Right renal cortex interstitium (tissue), 3 donors: Measurements from ENCODE around the gene SYTL3. TPM values are rescaled to one million over a fixed set of nuclear protein-coding genes. Genes with fewer than 3 reads are reported as not detected.

Experiments
- DNase-seq, 3 donors: peaks; one replicate each; pipeline ENCODE4 v3.0.0-alpha.2; 2013; ENCODE audit warnings: low read depth in 3 of 3, low spot score in 2 of 3
- polyA plus RNA-seq, 3 donors: library from polyadenylated mRNA; unstranded; fragments of 120-200 nt; gene quantifications; one replicate each; pipeline ENCODE4 v1.2.1, GENCODE V29; 2013; ENCODE audit not compliant: insufficient read length in 3 of 3

SYTL3 gene
- polyA plus RNA-seq, 3 donors: 3.5 to 4.4 (median 3.8) TPM

DNA sequence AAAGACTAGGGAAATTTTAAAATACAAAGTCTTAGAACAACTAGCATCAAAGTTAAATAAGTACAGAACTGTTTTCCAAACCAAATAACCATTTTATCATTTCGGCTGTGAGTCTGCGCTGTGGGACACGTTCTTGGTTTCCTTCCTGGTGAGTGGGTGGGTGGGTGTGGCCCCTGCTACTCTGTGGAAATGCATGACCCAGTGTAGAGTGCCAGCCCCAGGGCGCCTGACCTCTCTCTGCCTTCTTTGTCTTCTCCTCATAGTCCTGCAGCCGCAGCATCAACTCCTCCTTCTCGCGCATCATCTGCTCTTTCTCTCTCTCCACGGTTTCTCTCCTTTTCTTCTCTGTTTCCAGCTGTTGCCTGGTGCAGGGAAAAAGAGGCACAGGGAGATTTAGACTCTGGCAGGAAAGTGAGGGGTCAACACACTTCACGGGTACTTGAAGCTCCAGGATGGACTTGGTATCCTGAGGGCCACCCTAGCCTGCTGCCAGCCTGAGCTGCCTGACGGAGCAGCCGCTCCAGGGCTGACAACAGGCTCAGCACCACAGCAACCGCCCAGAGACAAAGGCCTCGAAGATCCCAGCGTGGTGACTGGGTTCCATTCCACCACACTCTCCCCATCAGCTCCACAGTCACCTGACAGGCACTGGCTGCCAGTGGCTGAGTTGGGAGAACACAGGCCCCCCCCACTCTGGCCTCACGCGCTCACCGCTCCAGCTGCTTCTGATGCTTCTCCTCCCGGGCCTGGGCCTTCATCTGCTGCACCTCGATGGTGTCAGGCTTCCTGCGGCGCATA lies 120.9 kb downstream of the SYTL3 start:
- DNase-seq: no peak

DNA sequence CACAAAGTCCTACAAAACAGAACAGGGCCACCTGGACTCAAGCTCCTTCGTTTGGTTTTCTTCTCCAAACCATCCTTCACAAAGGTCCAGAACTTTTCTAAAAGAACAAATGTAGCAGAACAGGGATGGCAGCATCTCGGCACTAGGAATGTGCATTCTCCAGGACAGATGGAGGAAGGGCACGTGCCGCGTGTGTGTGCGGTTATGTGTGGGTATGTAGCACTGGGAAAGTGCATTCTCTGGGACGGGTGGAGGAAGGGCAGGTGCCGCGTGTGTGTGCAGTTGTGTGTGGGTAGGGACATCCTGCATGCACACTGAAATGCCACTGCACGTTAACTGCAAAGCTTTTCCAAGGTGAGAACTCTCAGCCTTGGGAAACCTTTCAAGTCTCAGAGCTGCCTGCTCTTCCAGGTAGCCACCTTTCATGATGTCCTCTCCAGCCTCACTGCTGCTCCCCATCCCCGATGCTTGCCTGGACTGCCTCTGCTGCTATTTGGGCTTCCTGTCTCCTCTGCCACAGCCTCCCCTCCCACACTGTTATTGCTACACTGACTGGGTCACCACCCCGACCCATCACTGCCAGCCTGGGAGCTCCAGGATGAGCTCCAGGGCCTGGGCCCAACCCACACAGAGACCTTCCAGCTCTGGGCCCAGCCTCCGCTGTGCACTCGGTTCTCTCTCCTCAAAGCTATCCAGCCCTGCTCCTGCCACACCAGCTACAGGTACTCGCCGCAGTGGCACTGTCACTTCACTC lies 121.7 kb downstream of the SYTL3 start:
- no peak for DNase-seq

DNA sequence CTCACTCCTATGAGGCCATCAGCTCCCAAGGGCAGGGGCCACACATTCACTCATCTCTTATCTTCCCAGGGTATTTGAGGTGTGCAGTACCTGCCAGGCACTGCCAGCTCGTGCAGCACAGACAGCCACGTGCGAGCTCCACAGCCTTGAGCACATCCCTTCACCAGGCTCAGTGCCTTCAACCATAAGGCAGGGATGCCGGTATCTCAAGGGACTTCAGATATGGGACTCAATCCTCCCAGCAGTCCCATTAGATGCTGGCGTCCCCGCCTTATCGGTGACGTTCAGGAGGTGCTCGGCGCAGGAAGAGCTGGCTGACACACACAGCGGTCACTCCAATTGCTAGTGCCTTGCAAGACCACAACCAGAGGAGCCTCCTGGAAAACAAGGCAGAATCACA lies 122.3 kb downstream of the SYTL3 start:
- no peak for DNase-seq

DNA sequence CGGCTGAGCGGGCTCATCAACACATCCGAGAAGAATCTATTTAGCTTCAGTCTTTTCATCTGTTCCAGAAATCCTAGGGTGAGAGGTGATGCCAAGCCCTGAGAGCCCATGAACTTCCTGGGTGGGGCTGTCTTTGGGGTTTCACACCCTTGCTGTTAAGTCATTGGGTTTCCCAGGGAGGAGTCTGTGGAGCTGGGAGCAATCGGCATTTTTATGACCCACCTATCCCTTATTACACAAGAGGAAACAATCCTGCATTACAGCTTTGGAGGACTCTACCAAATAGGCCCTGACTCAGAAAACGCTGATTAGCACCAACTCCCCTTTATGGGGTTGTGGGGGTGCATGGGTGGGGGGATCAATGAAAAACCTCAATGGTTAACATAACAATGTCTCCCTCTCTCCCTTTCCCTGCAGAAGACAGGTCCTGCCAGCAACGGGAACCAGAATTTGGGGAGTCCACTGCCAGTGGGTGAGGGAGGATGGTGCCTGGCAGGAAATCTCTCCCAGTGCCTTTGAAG lies 123.1 kb downstream of the SYTL3 start:
- DNase-seq: no peak

DNA sequence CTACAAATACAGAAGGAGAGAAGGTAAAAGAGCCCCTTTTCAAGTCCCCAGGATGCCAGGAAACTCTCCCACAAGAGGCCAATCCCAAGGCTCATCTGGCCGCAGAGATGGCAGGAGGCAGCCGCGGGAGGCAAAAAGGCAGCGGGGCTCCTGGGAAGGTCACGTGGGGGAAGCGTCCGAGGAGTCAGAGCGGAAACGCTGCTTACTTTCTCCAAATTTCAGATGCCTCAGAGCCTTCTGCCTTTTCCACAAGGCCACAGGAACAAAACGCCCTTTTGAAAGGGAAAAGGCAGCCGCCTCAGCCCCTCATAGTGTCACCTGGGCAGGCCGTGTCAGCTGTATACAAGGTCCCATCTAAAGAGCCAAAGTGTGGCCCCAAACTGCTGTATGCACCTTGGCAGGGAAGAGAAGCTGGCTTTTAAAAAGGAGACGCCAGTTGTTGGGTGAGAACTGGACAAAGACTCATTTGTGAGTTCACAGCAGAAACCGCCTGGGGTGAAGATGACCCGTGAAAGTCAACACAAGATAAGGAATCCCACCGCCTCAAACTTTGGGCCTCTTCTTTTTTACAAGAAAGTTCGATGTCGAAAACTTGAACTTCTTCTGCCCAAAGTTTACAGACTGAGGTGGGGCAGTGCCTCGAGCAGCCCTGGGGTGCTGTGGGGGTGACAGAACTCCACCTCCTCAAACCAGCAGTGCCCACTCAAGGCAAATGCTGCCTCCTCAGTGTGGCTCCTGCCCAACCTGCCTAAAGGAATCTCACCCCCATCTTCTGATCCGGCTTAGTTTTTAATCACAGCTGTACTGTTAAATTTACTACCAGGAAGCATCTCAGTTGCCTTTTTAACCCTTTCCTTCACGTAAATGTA lies 124.0 kb downstream of the SYTL3 start:
- DNase-seq: no peak

DNA sequence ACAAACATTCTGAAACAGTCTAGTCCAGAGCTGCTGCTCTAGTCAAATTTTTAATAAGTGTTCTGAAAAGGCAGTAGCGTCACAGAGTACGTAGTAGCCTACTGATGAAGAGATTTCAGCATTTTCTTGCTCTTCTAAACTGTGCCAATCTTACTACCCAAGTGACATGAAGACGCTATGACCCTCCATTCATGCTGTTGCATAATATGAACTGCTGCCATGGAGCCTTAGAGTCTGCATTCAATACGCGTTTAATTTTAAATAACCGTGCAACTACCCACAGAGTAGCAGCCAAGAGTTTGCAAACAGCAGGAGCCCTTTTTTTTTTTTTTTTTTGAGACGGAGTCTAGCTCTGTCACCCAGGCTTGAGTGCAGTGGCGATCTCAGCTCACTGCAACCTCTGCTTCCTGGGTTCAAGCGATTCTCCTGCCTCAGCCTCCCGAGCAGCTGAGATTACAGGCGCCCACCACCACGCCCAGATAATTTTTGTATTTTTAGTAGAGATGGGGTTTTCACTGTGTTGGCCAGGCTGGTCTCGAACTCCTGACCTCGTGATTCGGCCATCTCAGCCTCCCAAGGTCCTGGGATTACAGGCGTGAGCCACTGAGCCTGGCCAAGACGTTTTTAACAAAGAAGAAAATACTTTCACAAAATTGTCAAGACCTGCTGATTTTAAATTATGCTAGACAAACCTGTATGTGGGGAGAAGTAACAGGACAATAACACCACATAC lies 125.0 kb downstream of the SYTL3 start:
- DNase-seq: no peak

DNA sequence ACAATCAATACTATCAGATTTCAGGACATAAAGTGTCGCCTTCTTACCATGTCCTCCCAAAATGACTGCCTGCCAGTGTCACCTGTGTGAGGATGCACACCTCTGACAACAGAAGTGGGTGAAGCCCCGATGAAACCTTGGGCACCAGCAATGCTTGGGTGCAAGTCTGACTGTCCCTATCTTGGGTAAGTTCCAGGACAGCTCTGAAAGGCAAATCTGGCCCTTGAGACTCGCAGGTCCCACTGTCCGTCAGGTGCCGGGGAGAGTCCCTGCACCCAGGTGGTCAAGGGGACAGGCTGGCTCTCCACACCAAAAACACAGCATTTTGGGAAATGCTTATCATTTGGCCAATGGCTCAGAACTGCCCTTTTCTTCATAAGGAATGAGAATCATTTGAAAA lies 126.0 kb downstream of the SYTL3 start:
- DNase-seq: no peak

DNA sequence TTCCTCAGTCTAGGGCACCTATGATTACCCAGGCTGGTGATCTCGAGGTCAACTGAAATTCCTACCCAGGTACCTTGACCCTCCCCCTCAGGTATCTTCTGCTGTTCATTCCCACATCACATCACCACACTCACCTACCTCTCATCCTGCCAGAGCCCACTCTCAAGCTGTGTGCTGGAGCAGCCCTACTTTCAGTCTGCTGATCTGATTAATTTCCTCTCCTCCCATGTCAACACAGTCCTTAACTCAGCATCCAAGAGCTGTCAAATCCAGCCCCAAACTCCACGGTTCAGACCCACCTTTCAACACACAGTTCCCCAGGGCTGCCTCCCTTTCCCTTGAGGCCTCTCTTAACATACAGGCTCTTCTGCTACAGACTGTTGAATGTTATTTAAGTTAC lies 126.9 kb downstream of the SYTL3 start:
- DNase-seq: no peak

DNA sequence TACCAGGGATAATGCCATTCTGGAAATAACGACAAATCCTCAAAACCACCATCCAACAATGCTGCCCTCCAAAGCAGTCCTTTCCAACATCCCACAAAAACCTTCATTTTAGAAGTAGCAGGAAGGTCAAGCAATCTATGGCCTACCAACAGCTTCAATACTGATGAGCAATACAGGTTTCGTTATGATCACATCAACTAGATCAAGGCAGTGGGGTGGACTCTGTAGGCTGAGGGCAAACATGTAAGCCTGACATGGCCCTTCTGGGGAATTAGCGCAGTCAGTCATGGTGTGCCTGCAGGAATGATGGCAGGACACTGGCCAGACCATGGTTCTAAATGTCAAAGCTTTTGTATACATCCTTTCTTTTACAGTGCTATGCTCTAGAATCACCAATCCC lies 127.7 kb downstream of the SYTL3 start:
- DNase-seq: no peak

DNA sequence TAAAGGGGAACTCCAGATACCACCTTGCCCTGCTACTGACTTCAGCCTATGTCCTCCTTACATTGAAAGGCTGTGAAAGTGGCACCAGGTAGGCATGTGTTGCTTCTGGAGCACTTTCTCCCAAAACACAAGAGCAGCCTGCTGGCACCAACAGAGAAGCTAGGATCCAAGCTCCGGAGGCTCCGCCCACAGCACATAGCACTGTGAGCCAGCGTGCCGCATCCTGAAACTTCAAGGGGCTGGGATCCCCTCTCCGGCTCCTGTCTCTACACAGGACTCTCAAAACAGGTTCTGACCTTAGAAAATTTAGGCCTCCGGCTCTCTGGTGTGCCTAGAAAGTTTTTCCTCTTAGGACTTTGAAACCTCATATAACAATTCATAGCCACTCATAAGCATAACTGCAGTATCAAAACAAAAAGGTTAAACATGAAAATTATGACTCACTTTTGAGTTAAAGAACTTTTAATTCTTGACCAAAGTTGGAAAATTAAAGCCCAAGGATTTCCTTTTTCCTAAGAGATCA lies 128.2 kb downstream of the SYTL3 start:
- no peak for DNase-seq

DNA sequence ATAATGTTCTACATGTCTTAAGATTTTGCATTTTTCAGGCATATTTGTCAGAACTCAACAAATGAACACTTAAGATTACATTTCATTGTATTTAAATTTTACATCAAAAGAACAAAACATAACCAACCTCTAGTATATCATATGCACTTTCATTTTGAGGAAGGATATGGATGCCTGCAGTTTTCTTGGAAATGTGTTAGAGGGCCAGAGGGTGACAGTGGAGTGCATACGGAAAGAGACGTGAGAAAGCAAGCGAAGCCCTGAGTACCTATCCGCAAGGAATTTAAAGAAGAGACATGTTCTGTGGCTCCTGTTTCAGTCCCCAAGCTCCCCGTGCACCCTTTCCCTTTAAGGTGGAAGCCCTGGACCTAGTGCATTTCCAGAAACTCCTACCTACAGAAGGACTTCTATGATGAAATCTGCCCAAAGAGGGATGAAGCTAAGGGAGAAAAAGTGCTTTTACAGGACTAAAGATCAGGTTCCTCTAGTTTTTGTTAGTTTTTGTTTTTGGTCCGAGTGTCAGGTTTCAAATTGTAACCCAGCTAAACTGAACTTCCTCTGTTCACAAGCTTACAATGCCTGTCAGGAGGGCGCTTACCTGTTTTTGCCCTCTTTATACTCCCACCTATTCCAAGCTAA lies 130.5 kb downstream of the SYTL3 start:
- no peak for DNase-seq

DNA sequence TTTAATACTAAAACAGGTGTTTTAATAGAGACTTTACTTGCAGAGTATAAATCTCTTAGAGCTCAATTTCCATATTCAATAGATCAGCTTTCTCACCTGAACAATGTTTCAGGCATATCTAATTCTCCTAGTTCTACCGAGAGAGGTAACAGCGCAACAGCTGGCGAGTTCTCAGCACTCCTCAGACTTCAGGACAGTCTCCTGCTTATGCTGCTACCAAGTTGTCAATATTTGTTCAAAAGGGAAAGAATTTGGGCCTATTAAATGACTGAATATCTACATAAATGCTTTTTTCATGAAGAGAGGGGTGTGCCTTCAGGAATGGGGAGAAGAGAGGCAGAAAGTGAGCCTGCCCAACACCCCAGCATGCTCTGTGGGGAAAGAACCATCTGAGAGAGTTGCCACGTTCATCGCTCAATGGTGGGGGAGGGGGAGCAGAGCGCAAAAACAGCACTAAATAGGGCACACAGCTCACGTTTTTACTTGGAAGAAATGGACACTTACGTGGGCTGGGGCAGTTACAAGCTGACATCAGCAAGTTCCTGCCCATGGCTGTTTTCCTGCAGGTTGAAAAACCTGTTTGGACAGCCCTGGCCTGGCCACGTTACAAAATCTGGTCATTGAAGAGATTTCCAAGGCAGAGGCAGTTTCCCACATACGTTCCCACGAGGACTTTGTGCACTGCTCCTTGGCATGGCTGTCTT lies 131.3 kb downstream of the SYTL3 start:
- DNase-seq: no peak

DNA sequence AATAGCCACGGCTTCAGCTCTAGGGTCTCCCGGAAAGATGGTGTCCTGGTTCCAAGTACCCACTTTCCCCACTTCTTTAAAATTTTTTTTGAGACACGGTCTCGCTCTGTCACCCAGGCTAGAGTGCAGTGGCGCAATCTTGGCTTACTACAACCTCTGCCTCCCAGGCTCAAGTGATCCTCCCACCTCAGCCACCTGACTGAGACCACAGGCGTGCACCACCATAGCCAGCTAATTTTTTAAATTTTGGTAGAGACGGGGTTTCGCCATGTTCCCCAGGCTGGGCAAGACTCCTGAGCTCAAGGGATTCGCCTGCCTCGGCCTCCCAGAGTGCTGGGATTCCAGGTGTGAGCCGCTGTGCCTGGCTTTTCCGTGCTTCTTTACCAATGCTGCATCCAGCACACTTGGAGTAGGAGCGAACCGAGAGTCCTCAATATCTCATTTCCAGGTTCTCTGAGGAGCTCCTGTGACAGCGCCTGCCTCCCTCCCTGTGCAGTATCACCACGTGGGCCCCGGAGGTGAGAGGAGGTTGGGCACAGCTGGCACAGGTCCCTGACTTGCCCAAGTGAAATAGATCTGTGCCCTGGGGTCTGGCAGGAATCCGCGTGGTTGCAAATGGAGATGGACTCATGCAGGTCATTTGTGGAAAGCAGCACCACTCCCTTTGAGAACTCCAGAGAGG lies 132.0 kb downstream of the SYTL3 start:
- no peak for DNase-seq

DNA sequence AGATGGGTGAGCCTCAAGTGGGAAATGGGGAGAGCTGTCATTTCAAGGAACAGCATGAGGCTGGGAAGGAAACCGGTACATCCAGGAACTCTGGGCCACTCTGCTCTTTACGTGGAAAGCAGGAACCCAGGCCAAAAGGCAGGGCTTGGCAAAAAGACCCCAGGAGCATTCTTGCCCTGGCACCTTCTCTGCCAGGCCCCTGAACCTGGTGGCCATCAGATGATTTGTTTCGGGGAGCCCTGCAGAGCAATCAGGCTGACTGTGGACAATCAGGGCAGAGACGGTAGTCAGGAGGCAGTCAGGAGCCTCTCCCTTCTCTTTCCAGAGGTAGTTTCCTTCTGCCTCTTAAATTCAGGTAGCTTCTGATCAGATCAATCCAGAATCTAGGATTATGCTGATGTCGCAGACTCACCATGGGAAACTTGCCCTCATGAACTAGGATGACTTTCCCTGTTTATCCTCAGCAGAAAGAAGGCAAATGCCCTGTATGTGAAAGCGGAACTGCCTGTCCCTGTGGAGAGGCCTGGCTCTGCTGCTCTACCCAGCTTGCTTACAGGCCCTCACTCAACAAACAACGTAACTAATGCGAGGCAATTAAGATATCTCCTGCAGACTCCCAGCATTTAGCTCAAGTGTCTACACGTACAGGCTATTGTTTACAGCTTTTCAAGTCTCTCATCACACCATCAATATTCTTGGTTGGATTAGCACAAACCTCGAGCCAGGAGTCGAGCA lies 132.7 kb downstream of the SYTL3 start:
- DNase-seq: no peak

DNA sequence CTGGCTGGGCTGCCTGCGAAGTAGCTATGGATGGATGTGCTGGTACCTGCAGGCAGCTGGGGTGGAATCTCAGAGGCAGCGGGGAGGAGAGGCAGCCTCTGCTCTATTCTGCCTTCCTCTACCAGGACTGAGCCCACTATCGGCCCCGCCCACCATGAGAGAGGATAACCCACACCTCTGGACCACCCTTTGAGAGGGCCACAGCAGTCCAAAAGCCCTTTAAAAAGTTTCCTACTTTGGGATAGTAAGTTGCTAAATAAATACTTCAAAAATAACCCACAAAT lies 133.3 kb downstream of the SYTL3 start:
- no peak for DNase-seq

DNA sequence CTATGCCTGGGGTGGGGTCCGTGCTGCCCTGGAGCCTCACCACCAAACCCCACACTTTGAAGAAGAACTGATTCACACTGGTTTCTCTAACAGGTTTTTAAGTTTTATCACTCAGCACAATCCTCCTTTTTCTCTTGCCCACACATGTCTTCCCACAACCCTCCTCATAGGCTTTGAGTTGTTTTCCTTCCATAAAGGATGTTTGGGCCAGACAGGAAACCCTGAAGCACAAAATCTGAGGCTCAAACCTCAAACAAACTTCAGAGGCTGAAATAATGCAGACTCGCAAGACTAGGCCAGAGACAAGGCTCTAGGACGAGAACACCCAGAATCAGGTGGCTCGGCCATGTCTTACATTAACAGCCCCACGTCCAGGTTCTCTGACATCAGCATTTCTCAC lies 134.0 kb downstream of the SYTL3 start:
- no peak for DNase-seq

DNA sequence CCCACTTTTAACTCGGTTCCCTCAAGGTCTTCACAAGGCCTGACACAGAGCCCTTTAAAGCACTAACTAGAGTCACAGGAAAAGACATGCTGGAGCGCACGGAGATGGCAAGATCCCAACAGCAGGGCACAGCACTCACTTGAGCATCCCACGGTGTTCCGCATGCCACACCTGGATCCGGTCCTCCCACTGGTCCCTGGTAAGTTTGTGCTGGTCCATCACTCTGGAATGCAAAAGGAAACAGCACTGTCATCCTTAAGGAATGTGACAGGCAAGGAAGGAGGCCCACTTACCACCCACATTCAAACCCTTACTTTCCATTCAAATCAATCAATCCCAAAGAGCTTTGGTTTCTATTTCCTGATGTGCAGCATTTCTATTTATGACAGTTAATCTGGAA lies 134.7 kb downstream of the SYTL3 start:
- no peak for DNase-seq

DNA sequence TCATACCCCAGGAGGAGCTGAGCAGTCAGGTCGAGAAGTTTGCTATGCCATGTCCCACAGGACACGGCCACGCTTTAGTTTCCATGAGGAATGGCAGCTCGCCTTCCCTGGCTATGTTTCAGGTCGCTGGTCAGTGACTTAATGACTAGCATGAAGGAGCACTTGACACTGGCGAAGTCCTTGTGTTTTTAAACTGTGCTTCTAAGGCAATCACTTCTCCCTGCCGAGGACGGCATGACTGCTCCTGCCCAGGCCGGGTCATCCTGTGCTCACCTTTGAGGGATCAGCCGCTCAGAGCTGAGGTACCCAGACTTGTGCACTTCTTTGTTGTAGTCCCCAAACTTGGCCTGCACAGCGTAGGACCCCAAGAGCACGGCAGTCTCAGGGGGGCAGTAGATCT lies 135.2 kb downstream of the SYTL3 start:
- DNase-seq: no peak
